ENCODE measurements around the gene LDLRAD1.
"Not testable (repeated sequence)": the region's sequence is repeated elsewhere in the genome, so short reads cannot be mapped to it uniquely, and the experiment has no call there.

The LDLRAD1 gene

GRCh38 chr1:54010415-54011117 lies 7.4 kb downstream of the LDLRAD1 start:
- FAIRE-seq (no peak), DNase-seq (ENCODE audit: insufficient read length, low spot score) (no peak)
- no peak for TF ChIP-seq POLR2A (IDR thresholded peaks at IDR 0.05; ENCODE audit: low read depth, low read length)

- FAIRE-seq (no peak), DNase-seq (ENCODE audit: insufficient read length, low spot score) (no peak)
- TF ChIP-seq POLR2A (IDR thresholded peaks at IDR 0.05; ENCODE audit: low read depth, low read length) = no peak
These were observed 8.6 kb downstream of the LDLRAD1 start for GRCh38 chr1:54009406-54009805.

- FAIRE-seq = no peak
- TF ChIP-seq POLR2A (IDR thresholded peaks at IDR 0.05; ENCODE audit: low read depth, low read length) = no peak
These were observed 9.1 kb downstream of the LDLRAD1 start for GRCh38 chr1:54008876-54009275.

GRCh38 chr1:54007613-54008012 lies 10.4 kb downstream of the LDLRAD1 start:
- no peak for TF ChIP-seq POLR2A (IDR thresholded peaks at IDR 0.05; ENCODE audit: low read depth, low read length)
- no peak for FAIRE-seq
- DNase-seq (ENCODE audit: insufficient read length, low spot score) = no peak

More at GRCh38 chr1:54008876-54009275, 9.1 kb downstream of the LDLRAD1 start:
- no peak for DNase-seq (ENCODE audit: insufficient read length, low spot score)

GRCh38 chr1:54006508-54006907 lies 11.5 kb downstream of the LDLRAD1 start:
- FAIRE-seq = no peak
- no peak for DNase-seq (ENCODE audit: insufficient read length, low spot score)
- no peak for TF ChIP-seq POLR2A (IDR thresholded peaks at IDR 0.05; ENCODE audit: low read depth, low read length)

- no peak for TF ChIP-seq POLR2A (IDR thresholded peaks at IDR 0.05; ENCODE audit: low read depth, low read length)
- no peak for FAIRE-seq
- no peak for DNase-seq (ENCODE audit: insufficient read length, low spot score)
These were observed 13.4 kb downstream of the LDLRAD1 start for GRCh38 chr1:54004481-54005049.

- DNase-seq (ENCODE audit: insufficient read length, low spot score) = not testable (repeated sequence)
These were observed 14.1 kb downstream of the LDLRAD1 start for GRCh38 chr1:54003750-54004480.

GRCh38 chr1:54003249-54003646 lies 14.7 kb downstream of the LDLRAD1 start:
- no peak for TF ChIP-seq POLR2A (IDR thresholded peaks at IDR 0.05; ENCODE audit: low read depth, low read length)
- FAIRE-seq (no peak), DNase-seq (ENCODE audit: insufficient read length, low spot score) (no peak)

More at GRCh38 chr1:54003750-54004480, 14.1 kb downstream of the LDLRAD1 start:
- FAIRE-seq = not testable (repeated sequence)

- DNase-seq (ENCODE audit: insufficient read length, low spot score) = no peak
- no peak for TF ChIP-seq POLR2A (IDR thresholded peaks at IDR 0.05; ENCODE audit: low read depth, low read length)
- FAIRE-seq = no peak
These were observed 15.3 kb downstream of the LDLRAD1 start for GRCh38 chr1:54002544-54003248.

GRCh38 chr1:54001591-54001990 lies 16.4 kb downstream of the LDLRAD1 start:
- no peak for FAIRE-seq
- DNase-seq (ENCODE audit: insufficient read length, low spot score) = no peak
- no peak for TF ChIP-seq POLR2A (IDR thresholded peaks at IDR 0.05; ENCODE audit: low read depth, low read length)

- DNase-seq (ENCODE audit: insufficient read length, low spot score) = no peak
- TF ChIP-seq POLR2A (IDR thresholded peaks at IDR 0.05; ENCODE audit: low read depth, low read length) = no peak
- no peak for FAIRE-seq
These were observed 18.1 kb downstream of the LDLRAD1 start for GRCh38 chr1:53999920-54000319.

- no peak for DNase-seq (ENCODE audit: insufficient read length, low spot score)
- FAIRE-seq = no peak
- TF ChIP-seq POLR2A (IDR thresholded peaks at IDR 0.05; ENCODE audit: low read depth, low read length) = no peak
These were observed 19.8 kb downstream of the LDLRAD1 start for GRCh38 chr1:53998223-53998622.

- no peak for TF ChIP-seq POLR2A (IDR thresholded peaks at IDR 0.05; ENCODE audit: low read depth, low read length)
These were observed 22.3 kb downstream of the LDLRAD1 start for GRCh38 chr1:53995683-53996082.

GRCh38 chr1:53994516-53994915 lies 23.5 kb downstream of the LDLRAD1 start:
- DNase-seq (ENCODE audit: insufficient read length, low spot score); FAIRE-seq: not testable (repeated sequence)

More at GRCh38 chr1:53995683-53996082, 22.3 kb downstream of the LDLRAD1 start:
- FAIRE-seq = no peak
- DNase-seq (ENCODE audit: insufficient read length, low spot score) = no peak

All from H54 (cell line).